Measurements from ENCODE around the gene LIPC.

DNA sequence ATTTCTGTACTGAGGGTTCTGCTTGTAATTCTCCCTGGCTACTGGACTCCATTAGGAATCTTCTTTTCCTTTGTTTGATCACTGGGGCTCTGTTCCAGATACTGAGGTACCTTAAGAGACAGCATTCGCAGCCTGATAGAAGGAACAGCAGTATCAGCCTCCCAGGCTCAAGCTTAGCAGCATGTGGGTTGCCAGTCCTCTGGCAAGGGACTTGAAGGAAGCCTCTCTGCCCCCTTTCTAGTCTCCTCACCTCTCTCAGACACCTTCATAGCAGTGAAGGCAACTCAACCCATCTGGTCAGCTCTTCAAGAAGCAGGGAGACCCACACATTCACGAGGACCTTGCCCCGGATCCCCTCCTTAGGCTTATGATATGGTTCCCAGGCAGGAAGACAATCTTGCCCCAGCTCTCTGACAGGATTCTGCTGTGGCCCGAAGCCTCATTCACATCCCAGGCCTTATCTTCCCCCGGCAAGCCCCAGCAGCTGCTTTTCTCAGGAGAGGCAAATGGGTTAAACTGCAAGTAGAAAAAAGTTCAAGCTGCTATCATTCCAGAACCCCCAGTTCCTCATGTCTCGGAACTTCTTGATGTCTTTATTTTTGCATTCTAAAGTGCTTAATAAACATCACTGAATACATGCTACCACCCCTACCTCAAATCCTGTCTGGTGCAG is 153.1 kb downstream of the LIPC start:
- TF ChIP-seq GATA2 (IDR thresholded peaks at IDR 0.05; ENCODE audit: low read depth, low read length) = no peak
- TF ChIP-seq GATA3 (IDR thresholded peaks at IDR 0.05; ENCODE audit: low read depth, low read length) = no peak
